Gastrocnemius medialis (tissue), 4 donors: ENCODE results near the gene VAV2. TPM values are rescaled to one million over a fixed set of nuclear protein-coding genes. Genes with fewer than 3 reads are reported as not detected.

ENCODE experiments used
- ATAC-seq, 2 donors: fragments of 150-250 bp; one replicate each; pipeline ENCODE4 v1.9.1; 2016
- DNase-seq, 2 donors: peaks; one replicate each; pipeline ENCODE4 v3.0.0-alpha.2; 2019
- H3K27ac ChIP-seq, 4 donors: fragments of 200-600 bp; sonication (generic); 1 replicate in 1 of 4; 2 replicates in 3 of 4; pipeline ENCODE4 v1.5.1; 2016 to 2018; ENCODE audit warnings: mild to moderate bottlenecking in 2 of 4, moderate library complexity in 1 of 4
- H3K27me3 ChIP-seq, 3 donors: fragments of 200-600 bp; sonication (generic) in 2 of 3; 1 replicate in 1 of 3; 2 replicates in 2 of 3; pipeline versions ENCODE4 v1.5.1 to v1.6.0; 2016 to 2019; ENCODE audit warnings: mild to moderate bottlenecking in 1 of 3, moderate library complexity in 1 of 3
- H3K36me3 ChIP-seq, 2 donors: fragments of 200-600 bp; sonication (generic) in 1 of 2; one replicate each; pipeline ENCODE4 v1.5.1; 2017 to 2018
- H3K4me1 ChIP-seq, 2 donors: fragments of 200-600 bp; sonication (generic) in 1 of 2; one replicate each; pipeline ENCODE4 v1.5.1; 2016 to 2017; ENCODE audit warnings: mild to moderate bottlenecking in 2 of 2
- H3K4me3 ChIP-seq, 4 donors: fragments of 200-600 bp; sonication (generic) in 3 of 4; 1 replicate in 1 of 4; 2 replicates in 3 of 4; pipeline ENCODE4 v1.5.1; 2016 to 2019; ENCODE audit warnings: mild to moderate bottlenecking in 2 of 4
- H3K9me3 ChIP-seq, 3 donors: fragments of 200-600 bp; sonication (generic) in 2 of 3; 1 replicate in 1 of 3; 2 replicates in 2 of 3; pipeline ENCODE4 v1.5.1; 2016 to 2019
- CTCF ChIP-seq, 5 experiments: fragments of 450-650 bp in 3 of 5; fragments of 200-600 bp in 2 of 5; sonication (generic) in 2 of 5; IDR thresholded peaks in 4 of 5; conservative IDR thresholded peaks in 1 of 5; 1 replicate in 4 of 5; 2 replicates in 1 of 5; pipeline ENCODE4 v1.5.1; 2016 to 2019; ENCODE audit warnings: antibody characterized with exemption in 5 of 5, mild to moderate bottlenecking in 3 of 5, moderate library complexity in 3 of 5
- POLR2A ChIP-seq, 2 donors: fragments of 450-650 bp; IDR thresholded peaks; one replicate each; pipeline ENCODE4 v1.6.1; 2017; ENCODE audit warnings: antibody characterized with exemption in 2 of 2, mild to moderate bottlenecking in 2 of 2, moderate library complexity in 2 of 2
- in situ Hi-C, 4 donors: fragments of 200-750 bp; cut with MboI; loops; one replicate each; pipeline versions ENCODE4 v1.15.0 to v1.8.0; 2017; ENCODE audit warnings: low sequenced_read_pairs in 4 of 4
- intact Hi-C: fragments of 100-400 bp; cut with DNase I; formaldehyde crosslinking; loops from one replicate; pipeline ENCODE4 v1.15.1; 2023; ENCODE audit warnings: low total_unique reads
- total RNA-seq, 4 donors: library from RNA; depleted of rRNA; stranded (reverse); fragments of >200 nt; gene quantifications; one replicate each; pipeline versions ENCODE4 v1.1.0 to v1.2.3, GENCODE V29; 2016

Gene VAV2
- total RNA-seq, 4 donors from 2014 or later = 0.51 to 1.2 (median 0.97) TPM

GRCh38 chr9:133862585-133863256 lies 129.4 kb downstream of the VAV2 start:
- H3K4me1 ChIP-seq = no peaks in the 10 kb centered on the region
- peak in 1 of 2 donors; percentile 39 for ATAC-seq
- intact Hi-C loops = no loop called here
- TF ChIP-seq POLR2A (IDR thresholded peaks at IDR 0.05) = peak in 1 of 2 donors; percentile 7
- TF ChIP-seq CTCF (IDR thresholded peaks at IDR 0.05 in 4 of 5, conservative IDR thresholded peaks at IDR 0.05 in 1 of 5) = no peak
- DNase-seq = peak; percentile 40 to 49
- peak overlapping the region in 3 of 4 donors; percentile 6 to 25 (median 24) for H3K4me3 ChIP-seq
- no peaks in the 10 kb centered on the region for H3K36me3 ChIP-seq
- in situ Hi-C loops = no loop called here
- H3K27me3 ChIP-seq = no peaks in the 10 kb centered on the region
- H3K27ac ChIP-seq = peak overlapping the region in 3 of 4 donors; percentile 34 to 56 (median 42)
- H3K9me3 ChIP-seq = no peaks in the 10 kb centered on the region

GRCh38 chr9:133861692-133862091 lies 130.4 kb downstream of the VAV2 start:
- Histone ChIP-seq H3K36me3 (no peaks in the 10 kb centered on the region), H3K9me3 (no peaks in the 10 kb centered on the region), H3K27me3 (no peaks in the 10 kb centered on the region), H3K27ac (no peak overlapping the region), H3K4me1 (no peaks in the 10 kb centered on the region), H3K4me3 (no peak overlapping the region)
- in situ Hi-C loops (no loop called here), intact Hi-C loops (no loop called here)
- no peak for DNase-seq
- no peak for TF ChIP-seq POLR2A (IDR thresholded peaks at IDR 0.05)
- TF ChIP-seq CTCF (IDR thresholded peaks at IDR 0.05 in 4 of 5, conservative IDR thresholded peaks at IDR 0.05 in 1 of 5) = no peak
- ATAC-seq = no peak

GRCh38 chr9:133861086-133861485 lies 131.0 kb downstream of the VAV2 start:
- no peaks in the 10 kb centered on the region for H3K36me3 ChIP-seq
- no peaks in the 10 kb centered on the region for H3K27me3 ChIP-seq
- TF ChIP-seq POLR2A (IDR thresholded peaks at IDR 0.05) (no peak), CTCF (IDR thresholded peaks at IDR 0.05 in 4 of 5, conservative IDR thresholded peaks at IDR 0.05 in 1 of 5) (no peak)
- intact Hi-C loops (no loop called here), in situ Hi-C loops (no loop called here)
- H3K27ac ChIP-seq = no peak overlapping the region
- H3K9me3 ChIP-seq = no peaks in the 10 kb centered on the region
- H3K4me1 ChIP-seq = no peaks in the 10 kb centered on the region
- H3K4me3 ChIP-seq = no peak overlapping the region
- DNase-seq (no peak), ATAC-seq (no peak)

- TF ChIP-seq CTCF (IDR thresholded peaks at IDR 0.05 in 4 of 5, conservative IDR thresholded peaks at IDR 0.05 in 1 of 5) (no peak), POLR2A (IDR thresholded peaks at IDR 0.05) (no peak)
- Histone ChIP-seq H3K9me3 (no peaks in the 10 kb centered on the region), H3K4me3 (no peak overlapping the region), H3K27ac (no peak overlapping the region), H3K4me1 (no peaks in the 10 kb centered on the region), H3K36me3 (no peaks in the 10 kb centered on the region), H3K27me3 (peaks cover 0 to 3% (median 0%) of the 10 kb centered on the region in 3 donors)
- in situ Hi-C loops = no loop called here
- DNase-seq (no peak), ATAC-seq (no peak)
- intact Hi-C loops = no loop called here
Observed at GRCh38 chr9:133858771-133859170, 133.4 kb downstream of the VAV2 start.

- Histone ChIP-seq H3K4me1 (no peaks in the 10 kb centered on the region), H3K4me3 (no peak overlapping the region), H3K27ac (no peak overlapping the region), H3K9me3 (no peaks in the 10 kb centered on the region), H3K27me3 (peaks cover 0 to 3% (median 0%) of the 10 kb centered on the region in 3 donors), H3K36me3 (no peaks in the 10 kb centered on the region)
- no peak for TF ChIP-seq POLR2A (IDR thresholded peaks at IDR 0.05)
- DNase-seq (no peak), ATAC-seq (no peak)
- in situ Hi-C loops = no loop called here
- intact Hi-C loops = no loop called here
Observed at GRCh38 chr9:133857639-133858038, 134.5 kb downstream of the VAV2 start.
